Measurements from ENCODE around the gene CLPTM1L. TPM values are rescaled to one million over a fixed set of nuclear protein-coding genes. Genes with fewer than 3 reads are reported as not detected.

The CLPTM1L gene
- total and polyA plus RNA-seq, 2 experiments from 2014 or later: 129 to 130 TPM

DNA sequence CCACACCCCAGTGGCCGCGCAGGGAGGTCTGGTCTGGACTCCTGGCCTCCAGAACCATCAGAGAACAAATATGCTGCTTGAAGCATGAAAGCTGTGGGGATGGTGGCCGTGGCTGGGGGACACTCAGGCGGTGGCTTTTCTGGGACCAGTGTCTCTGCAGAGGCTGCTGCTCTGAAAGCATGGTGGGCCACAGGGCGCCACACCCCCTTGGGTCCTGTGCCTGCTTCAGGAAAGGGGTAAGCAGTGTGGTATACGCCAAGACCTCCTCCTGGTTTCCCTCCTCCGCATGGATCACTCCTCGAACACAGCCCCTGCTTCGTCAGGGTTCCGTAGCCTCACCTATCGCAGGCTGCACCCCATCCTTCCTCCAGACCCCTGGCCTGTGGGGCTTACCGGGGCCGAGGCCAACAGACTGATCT is 30.3 kb downstream of the CLPTM1L start:
- Histone ChIP-seq H3K27ac (no peak overlapping the region), H3K9me3 (ENCODE audit: low read depth) (no peaks in the 10 kb centered on the region), H4K20me1 (ENCODE audit: insufficient read depth, poor library complexity, severe bottlenecking) (no peaks in the 10 kb centered on the region), H3K9me2 (replicated peaks; ENCODE audit: insufficient read depth) (no peaks in the 10 kb centered on the region), H3K27me3 (no peaks in the 10 kb centered on the region), H3K4me2 (no peak overlapping the region), H3K4me1 (ENCODE audit: insufficient read depth) (peaks cover 18% of the 10 kb centered on the region), H2AFZ (no peak overlapping the region), H3K4me3 (no peak overlapping the region), H3K36me3 (replicated peaks; ENCODE audit: insufficient read depth, low read depth) (no peaks in the 10 kb centered on the region), H3K79me2 (no peaks in the 10 kb centered on the region)
- WGBS (ENCODE audit: low lambda C conversion rate, missing lambda C conversion rate): 94% methylated on average over 13 of the region's 13 CpGs
- TF ChIP-seq, protein P1, sequence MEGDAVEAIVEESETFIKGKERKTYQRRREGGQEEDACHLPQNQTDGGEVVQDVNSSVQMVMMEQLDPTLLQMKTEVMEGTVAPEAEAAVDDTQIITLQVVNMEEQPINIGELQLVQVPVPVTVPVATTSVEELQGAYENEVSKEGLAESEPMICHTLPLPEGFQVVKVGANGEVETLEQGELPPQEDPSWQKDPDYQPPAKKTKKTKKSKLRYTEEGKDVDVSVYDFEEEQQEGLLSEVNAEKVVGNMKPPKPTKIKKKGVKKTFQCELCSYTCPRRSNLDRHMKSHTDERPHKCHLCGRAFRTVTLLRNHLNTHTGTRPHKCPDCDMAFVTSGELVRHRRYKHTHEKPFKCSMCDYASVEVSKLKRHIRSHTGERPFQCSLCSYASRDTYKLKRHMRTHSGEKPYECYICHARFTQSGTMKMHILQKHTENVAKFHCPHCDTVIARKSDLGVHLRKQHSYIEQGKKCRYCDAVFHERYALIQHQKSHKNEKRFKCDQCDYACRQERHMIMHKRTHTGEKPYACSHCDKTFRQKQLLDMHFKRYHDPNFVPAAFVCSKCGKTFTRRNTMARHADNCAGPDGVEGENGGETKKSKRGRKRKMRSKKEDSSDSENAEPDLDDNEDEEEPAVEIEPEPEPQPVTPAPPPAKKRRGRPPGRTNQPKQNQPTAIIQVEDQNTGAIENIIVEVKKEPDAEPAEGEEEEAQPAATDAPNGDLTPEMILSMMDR (IDR thresholded peaks at IDR 0.05; ENCODE audit: poor library complexity): no peak
- no peak for DNase-seq (ENCODE audit: low spot score)

DNA sequence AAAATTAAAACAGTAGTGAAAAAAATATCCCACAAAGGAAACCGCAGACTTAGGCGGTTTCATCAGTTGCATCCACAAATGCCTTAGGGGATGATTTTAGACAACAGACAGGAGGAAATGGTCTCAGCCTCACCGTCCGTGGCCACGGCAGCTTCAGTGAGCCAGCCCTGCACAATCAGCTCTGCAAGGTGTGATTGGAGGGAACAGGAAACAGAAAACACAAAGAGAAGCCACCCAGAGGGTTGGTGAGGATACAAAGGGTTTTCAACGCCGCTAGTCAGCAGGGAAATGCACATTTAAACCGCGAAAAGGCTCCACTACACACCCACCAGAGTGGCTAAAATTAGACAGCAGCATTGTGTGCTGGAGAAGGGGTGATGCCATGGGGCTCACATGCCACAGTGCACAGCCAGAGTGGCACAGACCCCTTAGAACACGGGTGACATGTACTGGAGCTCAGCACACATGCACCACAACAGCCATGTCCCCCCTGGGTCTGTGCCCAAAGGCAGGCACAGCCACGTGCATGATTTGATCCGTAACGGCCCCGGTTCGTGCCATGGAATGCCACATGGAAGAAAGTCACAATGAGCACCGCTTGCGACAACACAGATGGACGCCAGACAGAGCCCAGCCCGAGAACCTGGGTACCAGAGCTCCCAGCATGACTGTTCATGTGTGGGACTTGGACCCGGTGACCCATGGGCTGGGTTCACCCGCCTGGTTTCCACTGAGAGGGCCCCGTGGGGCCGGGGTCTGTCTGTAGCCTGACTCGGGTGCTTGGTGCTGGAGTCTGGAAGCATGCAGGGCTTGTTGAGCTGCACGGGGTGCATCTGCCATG is 31.7 kb downstream of the CLPTM1L start:
- H3K4me3 ChIP-seq: no peak overlapping the region
- TF ChIP-seq, protein P1 (IDR thresholded peaks at IDR 0.05; ENCODE audit: poor library complexity): no peak
- TF ChIP-seq EZH2 (IDR thresholded peaks at IDR 0.05; ENCODE audit: borderline replicate concordance) (no peak), EZH2phosphoT487 (IDR thresholded peaks at IDR 0.05; ENCODE audit: low read depth, severe bottlenecking, unreplicated experiment) (no peak)

DNA sequence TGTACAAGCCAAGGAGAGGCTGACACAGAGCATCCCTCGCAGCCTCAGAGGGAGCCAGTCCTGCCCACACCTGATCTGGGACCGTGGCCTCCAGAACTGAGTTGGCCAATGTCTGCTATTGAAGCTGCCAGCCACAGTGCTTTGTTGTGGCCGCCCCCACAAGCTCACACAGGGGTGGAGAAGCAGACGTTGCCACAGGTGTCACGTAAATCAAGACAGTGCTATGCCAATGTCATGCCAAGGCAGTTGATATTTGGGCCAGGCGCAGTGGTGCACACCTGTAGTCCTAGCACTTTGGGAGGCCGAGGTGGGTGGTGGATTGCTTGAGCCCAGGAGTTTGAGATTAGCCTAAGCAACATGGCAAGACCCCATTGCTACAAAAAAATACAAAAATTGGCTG is 32.7 kb downstream of the CLPTM1L start:
- Histone ChIP-seq H3K9me3 (ENCODE audit: low read depth) (no peaks in the 10 kb centered on the region), H3K4me3 (no peak overlapping the region), H3K36me3 (replicated peaks; ENCODE audit: insufficient read depth, low read depth) (no peaks in the 10 kb centered on the region), H3K4me1 (ENCODE audit: insufficient read depth) (peaks cover 18% of the 10 kb centered on the region), H3K27ac (no peak overlapping the region), H4K20me1 (ENCODE audit: insufficient read depth, poor library complexity, severe bottlenecking) (no peaks in the 10 kb centered on the region), H3K4me2 (no peak overlapping the region), H3K27me3 (no peaks in the 10 kb centered on the region), H3K9me2 (replicated peaks; ENCODE audit: insufficient read depth) (no peaks in the 10 kb centered on the region), H3K79me2 (no peaks in the 10 kb centered on the region), H2AFZ (no peak overlapping the region)
- DNase-seq (ENCODE audit: low spot score): no peak
- WGBS (ENCODE audit: low lambda C conversion rate, missing lambda C conversion rate): 88% methylated on average over 7 of the region's 7 CpGs
- no peak for TF ChIP-seq EZH2phosphoT487 (IDR thresholded peaks at IDR 0.05; ENCODE audit: low read depth, severe bottlenecking, unreplicated experiment)

More for the DNA sequence above, 31.7 kb downstream of the CLPTM1L start:
- Histone ChIP-seq H3K4me1 (ENCODE audit: insufficient read depth) (peaks cover 18% of the 10 kb centered on the region), H4K20me1 (ENCODE audit: insufficient read depth, poor library complexity, severe bottlenecking) (no peaks in the 10 kb centered on the region), H3K27me3 (no peaks in the 10 kb centered on the region), H2AFZ (no peak overlapping the region), H3K79me2 (no peaks in the 10 kb centered on the region), H3K36me3 (replicated peaks; ENCODE audit: insufficient read depth, low read depth) (no peaks in the 10 kb centered on the region), H3K9me2 (replicated peaks; ENCODE audit: insufficient read depth) (no peaks in the 10 kb centered on the region), H3K9me3 (ENCODE audit: low read depth) (no peaks in the 10 kb centered on the region), H3K4me2 (no peak overlapping the region), H3K27ac (no peak overlapping the region)
- WGBS (ENCODE audit: low lambda C conversion rate, missing lambda C conversion rate): 81% methylated on average over 25 of the region's 25 CpGs
- no peak for DNase-seq (ENCODE audit: low spot score)

DNA sequence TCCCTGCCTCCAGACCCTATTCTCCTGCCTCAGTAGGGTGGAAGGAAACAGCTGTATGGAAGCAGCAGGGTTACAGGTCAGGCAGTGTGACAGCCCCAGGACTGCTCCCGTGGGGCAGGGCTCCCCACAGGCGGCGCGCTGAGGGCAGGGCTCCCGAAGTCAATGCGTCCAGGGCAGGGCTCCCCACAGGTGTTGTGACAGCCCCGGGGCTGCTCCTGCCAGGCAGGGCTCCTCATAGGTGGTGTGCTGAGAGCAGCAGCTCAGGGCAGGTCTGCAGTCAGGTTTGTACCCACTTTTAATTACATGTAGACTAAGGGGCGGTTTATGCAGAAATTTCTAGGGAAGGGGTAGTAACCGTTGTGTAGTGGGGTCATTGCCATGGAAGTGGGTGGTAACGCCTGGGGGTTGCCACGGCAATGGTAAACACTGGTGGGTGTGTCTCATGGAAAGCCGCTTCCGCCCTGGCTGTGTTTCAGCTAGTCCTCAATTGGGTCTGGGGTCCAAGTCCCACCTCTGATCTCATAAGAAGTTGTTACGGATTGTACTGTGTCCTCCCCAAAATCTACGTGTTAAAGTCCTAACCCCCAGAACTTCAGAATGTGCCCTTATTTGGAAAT is 33.4 kb downstream of the CLPTM1L start:
- WGBS (ENCODE audit: low lambda C conversion rate, missing lambda C conversion rate): 93% methylated on average over 15 of the region's 15 CpGs
- H2AFZ ChIP-seq: no peak overlapping the region
- no peak overlapping the region for H3K4me3 ChIP-seq
- DNase-seq (ENCODE audit: low spot score): no peak
- H3K4me1 ChIP-seq (ENCODE audit: insufficient read depth): peaks cover 14% of the 10 kb centered on the region
- H3K27me3 ChIP-seq: no peaks in the 10 kb centered on the region
- no peaks in the 10 kb centered on the region for H4K20me1 ChIP-seq (ENCODE audit: insufficient read depth, poor library complexity, severe bottlenecking)
- H3K4me2 ChIP-seq: no peak overlapping the region
- H3K9me3 ChIP-seq (ENCODE audit: low read depth): no peaks in the 10 kb centered on the region
- H3K36me3 ChIP-seq (replicated peaks; ENCODE audit: insufficient read depth, low read depth): no peaks in the 10 kb centered on the region
- TF ChIP-seq EZH2phosphoT487 (IDR thresholded peaks at IDR 0.05; ENCODE audit: low read depth, severe bottlenecking, unreplicated experiment): no peak
- no peaks in the 10 kb centered on the region for H3K79me2 ChIP-seq
- no peak overlapping the region for H3K27ac ChIP-seq
- H3K9me2 ChIP-seq (replicated peaks; ENCODE audit: insufficient read depth): no peaks in the 10 kb centered on the region
